NCI-H2081 treated with DMSO at 0.1 percent for 48 hours (cell line): Measurements from ENCODE around the gene MESP2.
"Not testable (repeated sequence)": the region's sequence is repeated elsewhere in the genome, so short reads cannot be mapped to it uniquely, and the experiment has no call there.

Experiments
- DNase-seq: peaks from one replicate; lab custom pipeline; 2025; lab: John Stamatoyannopoulos, UW

The MESP2 gene

DNA sequence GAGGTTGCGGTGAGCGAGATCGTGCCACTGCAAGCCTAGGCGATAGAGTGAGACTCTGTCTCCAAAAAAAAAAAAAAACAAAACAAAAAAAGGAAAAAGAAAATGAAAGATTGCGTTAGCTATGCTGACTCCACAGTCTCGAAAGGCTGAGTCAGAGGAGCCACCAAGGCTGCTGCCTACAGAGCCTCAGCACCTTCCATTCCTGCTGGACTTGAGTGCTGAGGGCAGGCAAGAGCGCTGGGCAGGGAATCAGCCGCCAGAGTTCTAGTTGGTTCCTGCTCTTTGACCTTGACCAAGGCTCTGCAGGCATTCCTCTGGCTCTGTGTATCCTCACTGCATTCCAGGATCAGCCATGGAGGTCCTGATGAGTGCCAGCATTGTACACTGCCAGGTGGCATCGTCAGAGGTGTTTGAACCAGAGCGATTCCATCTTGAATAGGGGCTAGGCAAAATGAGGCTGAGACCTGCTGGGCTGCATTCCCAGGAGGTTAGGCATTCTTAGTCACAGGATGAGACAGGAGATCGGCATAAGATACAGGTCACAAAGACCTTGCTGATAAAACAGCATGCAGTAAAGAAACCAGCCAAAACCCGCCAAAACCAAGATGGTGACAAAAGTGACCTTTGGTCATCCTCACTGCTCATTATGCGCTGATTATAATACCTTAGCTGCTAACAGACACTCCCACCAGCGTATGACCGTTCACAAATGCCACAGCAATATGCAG is 5.9 kb downstream of the MESP2 start:
- no peak for DNase-seq

DNA sequence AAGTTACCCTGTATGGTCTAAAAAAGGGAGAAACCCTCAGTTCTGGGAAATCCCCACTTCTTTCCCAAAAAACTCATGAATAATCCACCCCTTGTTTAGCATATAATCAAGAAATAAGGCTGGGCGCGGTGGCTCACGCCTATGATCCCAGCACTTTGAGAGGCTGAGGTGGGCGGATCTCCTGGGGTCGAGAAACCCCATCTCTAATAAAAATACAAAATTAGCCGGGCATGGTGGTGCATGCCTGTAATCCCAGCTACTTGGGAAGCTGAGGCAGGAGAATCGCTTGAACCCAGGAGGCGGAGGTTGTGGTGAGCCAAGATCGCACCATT is 6.5 kb downstream of the MESP2 start:
- DNase-seq: not testable (repeated sequence)

DNA sequence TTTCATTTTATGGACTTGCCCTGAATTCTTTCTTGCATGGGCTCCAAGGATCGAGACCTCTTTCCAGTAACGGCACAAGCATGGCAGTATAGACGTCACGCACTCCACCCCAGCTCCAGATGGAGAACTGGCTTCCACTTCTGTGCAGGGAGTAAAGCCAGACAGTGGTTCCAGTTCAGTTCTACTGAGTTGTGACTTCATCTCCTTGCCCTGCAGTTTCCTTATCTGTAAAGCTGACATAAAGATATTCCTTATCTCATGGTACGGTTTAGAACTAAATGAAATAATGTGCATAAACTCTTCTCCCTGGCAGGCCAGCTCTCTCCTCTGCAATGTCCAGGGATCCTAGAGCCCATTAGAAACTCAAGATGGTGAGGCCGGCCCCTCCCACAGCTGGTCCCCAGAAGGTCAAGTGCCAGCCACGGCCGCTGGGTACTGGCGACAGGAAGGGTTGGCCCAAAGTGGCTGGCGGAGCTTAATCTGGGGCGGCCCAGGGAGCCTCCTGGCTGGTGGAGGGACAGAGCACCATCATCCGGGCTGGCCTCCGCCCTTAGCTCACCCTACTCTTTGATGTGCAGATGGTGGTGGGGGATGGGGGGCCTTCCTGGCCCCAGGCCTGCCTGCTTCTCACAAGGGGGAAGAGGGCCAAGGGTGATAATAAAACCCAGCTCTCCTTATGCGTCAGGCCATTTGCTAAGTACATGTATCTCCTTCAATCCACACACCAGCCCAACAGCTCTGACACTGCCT is 7.2 kb downstream of the MESP2 start:
- no peak for DNase-seq

DNA sequence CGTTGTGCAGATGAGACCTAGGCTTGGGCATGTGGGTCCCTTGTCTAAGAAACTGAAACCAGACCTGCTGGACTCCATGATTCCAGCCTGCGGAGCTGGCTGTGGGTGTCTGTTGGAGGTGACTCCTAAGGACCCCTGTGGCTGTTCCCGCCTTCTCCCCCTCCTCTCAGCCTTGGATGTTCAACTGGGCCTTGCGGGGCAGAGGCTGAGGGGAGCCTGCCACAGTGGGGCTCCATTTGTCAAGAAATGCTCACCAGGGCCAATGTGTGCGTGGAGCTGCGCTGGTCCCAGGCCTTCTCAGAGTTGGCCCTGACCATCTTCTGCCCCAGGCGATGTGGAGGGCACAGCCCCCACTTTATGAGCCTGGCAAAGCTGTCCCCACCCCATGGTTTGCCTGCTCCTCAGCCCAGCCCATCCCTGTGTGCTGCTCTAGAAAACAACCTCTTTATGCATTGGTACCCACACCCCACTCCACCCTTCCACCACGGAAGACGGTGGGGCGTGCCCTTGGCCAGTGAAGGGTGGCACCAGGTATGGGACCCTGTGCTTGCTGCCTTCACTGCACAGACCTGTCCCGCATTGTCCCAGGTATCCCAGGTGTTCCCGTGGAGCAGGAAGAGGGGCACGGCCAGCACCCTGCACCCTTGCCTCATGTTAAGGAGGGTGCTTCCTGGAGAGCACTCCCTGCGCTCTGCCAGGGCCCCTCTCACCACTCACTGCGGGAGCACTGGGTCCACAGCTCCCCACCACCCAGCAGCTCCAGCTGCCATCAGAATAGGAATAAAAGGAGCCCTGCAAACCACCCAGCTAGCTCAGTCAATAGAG is 7.9 kb downstream of the MESP2 start:
- no peak for DNase-seq

DNA sequence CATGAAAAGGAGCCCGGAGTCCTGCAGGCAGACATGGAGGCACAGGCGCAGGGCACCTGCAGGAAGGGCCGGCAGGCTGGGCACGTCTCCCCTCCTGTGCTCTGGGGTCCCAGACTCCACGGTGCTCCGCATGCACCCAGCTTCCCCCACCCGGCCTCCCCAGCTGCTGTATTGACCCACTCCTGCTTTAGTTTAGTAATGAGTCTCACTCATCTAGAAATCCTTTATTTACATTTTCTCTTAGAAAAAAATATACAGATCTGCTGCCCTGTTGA is 8.5 kb downstream of the MESP2 start:
- DNase-seq: no peak

DNA sequence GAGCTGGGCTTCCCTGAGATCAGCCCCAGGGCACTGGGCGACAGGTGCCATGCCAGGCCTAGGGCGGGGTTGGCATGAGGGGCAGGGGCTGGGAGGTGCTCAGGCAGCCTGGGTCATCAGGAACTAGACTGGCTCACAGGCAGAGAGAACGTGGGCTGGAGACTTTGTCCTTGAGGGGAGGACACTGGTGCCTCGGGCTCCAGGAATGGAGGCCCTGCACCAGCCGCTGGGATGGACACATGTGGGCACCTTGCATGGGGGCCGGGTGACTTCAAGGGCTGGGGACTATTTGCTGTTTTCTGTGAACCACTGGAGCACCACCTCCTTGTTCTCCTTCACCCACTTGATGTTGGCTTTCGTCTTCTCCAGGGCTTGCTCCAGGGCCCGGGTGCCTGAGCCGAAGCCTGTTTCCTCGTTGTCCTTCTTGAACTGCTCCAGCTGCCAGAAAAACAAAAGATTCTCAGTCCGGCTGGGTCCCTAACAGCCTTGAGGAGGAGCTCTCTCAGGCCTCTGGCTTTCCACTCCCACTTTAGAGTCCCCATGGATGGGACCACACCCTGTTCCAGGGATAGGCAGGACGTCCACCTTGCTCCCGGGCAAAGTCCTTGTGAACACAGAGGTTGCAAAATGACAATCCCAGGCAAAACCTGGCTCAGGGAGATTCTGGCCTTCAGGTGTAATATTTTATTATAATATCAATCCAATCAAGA is 9.1 kb downstream of the MESP2 start:
- DNase-seq: no peak

DNA sequence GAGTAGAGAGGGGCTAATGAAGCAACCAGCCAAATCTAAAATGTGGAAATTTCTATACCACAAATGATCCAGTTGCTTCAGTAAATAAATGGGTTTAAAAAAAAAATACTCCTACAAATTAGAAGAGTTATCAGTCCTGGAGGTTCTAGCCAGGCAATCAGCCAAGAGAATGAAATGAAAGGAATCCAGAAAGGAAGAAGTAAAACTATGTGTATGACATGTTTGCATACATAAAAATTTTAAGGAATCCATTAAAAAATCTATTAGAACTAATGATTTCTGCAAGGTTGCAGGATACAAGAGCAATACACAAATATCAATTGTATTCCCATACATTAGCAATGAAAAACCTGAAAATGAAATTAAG is 9.6 kb downstream of the MESP2 start:
- no peak for DNase-seq

DNA sequence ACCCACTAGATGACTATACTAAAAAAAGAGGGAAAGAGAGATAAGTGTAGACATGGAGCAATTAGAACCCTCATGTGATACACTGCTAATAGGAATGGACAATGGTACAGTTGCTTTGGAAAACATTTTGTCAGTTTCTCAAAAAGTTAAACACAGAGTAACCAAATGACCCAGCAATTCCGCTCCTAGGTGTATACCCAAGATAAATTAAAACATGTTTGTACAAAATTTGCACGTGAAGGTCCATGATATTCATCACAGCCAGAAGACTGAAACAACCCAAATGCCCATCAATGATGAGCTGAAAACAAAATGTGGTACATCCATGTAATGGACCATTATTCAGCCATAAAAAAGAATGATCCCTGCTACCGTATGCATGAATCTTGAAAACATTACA is 11.8 kb downstream of the MESP2 start:
- DNase-seq: no peak

DNA sequence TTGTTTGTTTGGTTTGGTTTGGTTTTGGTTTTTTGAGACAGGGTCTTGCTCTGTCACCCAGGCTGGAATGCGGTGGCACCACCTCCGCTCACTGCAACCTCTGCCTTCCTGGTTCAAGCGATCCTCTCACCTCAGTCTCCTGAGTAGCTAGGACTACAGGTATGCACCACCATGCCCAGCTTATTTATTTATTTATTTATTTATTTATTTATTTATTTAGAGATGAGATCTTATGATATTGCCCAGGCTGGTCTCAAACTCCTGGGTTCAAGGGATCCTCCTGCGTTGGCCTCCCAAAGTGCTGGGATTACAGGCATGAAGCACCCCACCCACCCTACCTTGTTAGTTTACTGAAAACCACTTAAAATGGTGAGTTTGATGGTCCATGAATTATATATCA is 12.5 kb downstream of the MESP2 start:
- DNase-seq: not testable (repeated sequence)

DNA sequence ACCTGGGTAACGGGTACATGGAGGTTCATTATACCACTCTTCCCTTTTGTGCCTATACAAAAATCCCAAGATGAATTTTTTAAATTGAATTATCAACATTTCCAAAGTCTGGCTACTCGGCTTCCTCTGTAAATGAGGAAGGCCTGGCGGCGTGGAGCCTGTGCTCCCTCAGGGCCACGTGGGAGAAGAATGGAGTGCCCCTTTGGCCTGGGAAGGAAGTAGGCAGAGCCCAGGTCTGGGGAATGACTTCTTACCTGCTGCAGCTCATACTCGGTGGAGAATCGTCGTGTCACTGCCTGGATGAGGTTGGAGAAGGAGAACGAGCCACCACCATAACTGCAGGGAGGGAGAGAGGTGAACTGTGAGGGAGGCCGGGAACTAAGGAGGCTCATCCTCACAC is 14.1 kb downstream of the MESP2 start:
- no peak for DNase-seq

DNA sequence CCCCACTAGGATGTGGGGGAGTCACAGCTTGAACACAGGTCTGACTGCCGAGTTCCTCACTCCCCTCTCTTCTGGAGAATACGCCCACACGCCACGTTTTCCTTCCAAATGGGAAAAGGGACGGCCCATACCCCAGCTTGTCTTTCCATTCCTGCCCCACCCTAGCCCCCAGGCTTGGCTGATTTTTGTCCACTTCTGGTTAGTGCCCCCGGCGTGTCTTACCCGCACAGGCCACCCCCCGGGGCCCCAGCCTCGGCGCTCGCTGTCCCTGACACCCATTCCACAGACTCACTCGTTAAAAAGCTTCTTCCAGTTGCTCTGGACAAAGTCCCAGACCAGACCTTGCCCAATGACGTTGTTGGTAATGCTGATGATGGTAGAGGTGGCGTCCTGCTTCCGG is 14.5 kb downstream of the MESP2 start:
- DNase-seq: no peak

DNA sequence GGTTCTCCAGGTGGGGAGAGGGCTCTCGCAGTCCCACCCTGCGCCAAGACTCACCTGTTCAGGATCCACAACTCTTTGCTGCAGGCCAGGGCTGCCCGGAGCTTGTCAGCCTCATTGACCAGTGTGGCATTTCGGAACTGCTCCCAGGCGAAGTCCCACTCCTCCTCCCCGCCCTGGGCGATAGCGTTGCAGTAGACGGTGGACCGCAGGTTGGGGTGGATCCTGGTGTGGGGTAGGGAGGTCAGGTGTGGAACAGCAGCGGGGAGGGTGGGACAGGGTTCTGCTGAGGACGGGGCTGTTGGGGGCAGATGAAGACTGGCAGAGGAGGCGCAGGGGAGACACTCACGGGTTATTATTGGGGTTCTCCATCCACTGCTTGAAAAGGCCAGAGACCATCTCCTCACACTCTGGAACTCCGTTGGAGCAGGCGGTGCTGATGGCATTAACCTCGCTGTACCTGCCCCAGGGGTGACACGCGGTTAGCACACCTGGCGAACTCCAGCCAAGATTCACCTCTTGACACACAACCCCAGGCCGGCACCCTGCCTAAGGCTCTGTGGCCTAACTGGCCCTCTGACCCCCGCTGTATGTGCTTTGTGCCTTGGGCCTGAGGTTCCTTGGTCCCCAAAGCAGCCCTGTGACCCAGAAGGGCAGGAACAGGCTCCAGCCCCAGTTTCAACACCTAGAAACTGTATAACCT is 16.1 kb downstream of the MESP2 start:
- DNase-seq: no peak

DNA sequence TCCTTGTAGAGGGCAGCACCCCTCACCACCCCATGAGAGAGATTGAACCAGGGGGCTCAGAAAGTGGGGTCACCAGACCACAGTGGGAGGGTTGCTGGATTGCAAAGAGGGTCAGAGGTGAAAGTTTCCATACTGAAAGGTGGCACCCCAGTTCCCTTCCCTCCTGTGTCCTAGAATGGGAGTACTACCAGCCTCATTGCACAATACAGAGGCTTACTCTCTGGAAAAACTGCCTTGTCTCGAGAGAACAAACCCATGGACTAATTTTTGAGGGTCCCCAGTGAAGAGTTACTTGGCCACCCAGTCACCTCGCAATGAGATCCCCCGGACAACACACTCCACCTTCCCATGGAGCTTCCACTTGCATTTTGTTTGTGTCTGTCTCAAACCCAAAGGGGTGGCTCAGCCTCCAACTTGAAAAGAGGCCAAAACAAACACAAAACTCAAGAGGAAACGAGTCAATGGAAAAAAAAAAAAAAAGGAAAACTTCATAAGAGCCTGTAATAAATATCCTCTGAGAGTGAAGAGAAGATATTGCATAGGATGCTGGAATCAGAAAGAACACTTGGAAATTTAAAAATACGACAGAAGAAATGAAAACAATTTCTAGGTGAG is 18.6 kb downstream of the MESP2 start:
- no peak for DNase-seq

DNA sequence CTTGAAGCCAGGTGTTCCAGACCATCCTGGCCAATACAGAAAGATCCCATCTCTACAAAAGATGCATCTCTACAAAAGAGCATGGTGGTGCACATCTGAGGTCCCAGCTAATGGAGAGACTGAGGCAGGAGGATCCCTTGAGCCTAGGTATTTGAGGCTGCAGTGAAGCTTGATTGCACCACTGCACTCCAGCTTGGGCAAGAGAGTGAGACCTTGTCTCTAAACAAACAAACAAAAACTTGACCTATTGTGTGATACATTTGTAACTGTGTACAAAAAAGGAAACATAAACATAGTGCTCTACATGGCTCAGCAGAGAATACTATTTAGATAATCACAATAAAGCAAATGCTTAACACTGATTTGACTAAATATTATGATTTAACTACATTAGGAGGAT is 19.9 kb downstream of the MESP2 start:
- no peak for DNase-seq

DNA sequence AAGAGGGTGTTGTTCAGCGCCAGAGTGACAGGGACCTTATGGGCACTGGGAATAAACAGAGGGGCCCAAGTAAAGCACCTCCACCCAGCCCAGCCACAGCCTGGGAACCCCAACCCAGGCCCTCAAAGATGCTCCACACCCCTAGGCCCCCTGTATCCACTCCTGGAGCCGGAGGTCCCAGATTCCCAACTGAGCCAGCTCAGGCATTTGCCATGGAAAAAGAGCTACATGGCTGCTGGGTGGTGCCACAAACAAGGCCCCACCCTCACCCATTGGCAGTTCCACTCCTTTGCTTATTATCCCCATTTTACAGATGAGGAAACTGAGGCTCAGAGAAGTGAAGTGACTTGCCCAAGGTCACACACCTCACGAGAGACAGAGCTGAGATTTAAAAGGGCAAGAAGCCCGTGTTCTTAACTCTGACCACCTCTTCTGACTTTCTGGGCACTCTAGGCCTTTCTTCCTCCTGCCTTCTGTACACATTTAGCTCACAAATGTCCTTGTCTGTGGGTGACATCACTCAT is 21.6 kb downstream of the MESP2 start:
- no peak for DNase-seq

DNA sequence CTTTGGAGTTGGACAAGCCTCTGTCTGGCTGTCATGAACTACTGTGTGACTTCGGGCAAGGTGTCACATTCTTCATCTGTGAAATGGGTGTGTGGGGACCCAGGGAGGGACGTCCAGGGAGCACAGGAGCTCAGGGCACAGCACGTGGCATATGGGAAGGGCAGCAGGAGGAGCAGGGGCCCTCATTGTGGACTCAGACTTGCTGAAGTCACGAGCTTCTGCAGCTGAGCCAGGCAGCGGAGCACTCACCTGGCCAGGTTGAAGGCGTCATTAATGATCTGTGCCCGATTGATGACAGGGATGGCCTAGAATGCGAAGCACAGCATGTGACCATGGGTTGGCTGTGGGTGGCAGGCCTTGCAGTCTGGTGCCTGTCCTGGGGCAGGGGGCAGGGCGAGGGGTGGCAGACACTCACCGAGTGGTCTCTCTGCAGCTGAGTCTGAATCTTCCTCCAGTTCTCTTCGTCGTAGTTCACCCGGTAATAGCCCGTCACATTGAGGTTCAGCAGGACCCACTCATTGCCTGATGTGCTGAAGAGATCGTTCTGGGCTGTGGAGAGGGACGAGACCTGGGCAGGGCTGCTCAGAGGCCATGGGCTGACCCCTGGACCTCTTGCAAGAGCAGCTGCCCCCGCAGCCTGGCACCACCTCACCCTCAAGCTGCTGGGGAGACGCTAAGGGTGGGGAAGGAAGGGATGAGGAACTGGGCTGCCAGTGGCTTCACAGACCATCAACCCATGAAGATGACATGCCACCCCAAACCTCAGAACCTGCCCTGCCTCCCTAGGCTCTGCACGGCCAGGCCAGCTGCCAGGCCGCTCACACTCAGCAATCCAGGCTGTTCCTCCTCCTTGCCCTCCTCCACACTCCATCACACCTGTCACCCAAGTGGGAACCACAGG is 23.1 kb downstream of the MESP2 start:
- DNase-seq: no peak

DNA sequence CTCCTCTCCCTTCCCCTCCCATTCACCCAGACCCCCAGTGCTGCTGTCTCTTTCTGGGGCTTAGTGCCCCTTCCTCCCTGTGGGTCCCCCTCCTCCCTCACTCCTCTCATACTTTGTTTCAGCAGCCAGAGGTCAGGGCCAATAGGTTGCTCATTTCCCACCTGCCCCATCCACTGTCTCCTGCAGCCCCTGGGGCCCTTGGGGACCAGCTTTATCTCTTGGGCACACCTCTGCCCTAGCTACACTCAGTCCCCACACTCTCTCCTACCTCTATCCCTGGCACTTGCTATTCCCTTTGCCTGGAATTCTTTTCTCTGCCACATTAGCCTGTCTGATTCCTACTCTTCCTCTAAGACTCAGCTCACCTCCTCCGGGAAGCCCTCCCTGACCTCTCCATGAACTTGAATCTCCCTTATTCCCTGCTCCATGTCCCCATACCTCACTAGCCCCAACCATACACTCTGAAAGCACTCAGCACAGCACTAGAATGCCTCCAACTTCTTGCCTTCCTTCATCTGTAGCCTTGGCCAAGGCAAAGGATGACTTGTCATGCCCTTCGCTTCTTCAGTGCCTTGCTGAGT is 23.9 kb downstream of the MESP2 start:
- DNase-seq: no peak

DNA sequence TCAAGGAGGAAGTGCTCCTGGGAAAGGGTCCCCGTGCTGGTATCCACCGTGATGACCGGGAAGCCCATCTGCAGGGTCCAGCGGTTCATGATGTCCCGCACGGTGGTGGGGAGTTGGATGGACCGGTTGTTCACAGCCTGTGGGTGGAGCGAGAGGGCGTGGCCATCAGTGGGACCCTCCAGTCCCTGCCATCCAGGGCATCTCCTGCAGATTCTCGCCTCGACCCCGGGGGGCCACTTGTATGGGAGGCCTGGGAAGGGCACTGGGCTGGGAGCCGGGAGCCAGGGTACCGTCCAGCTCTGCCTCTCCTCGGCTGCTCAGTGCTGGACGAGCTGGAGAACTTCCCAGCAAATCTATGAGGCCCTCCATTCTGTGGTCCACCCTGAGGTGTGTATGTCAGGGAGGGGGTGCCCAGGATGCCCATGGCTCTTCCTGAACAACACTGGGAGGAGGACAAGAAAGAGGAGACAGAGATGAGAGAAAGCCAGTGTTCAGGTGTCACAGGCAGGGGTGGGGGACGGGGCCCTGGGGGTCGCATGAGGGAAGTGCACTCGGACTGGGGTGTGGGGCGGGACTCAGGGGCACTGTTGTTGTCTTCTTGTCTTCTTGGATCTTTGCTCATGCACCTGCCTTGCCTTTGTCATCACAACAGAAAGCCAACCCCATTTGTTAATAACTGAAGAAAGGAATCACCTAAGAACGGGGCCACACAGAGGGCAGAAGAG is 25.5 kb downstream of the MESP2 start:
- no peak for DNase-seq

DNA sequence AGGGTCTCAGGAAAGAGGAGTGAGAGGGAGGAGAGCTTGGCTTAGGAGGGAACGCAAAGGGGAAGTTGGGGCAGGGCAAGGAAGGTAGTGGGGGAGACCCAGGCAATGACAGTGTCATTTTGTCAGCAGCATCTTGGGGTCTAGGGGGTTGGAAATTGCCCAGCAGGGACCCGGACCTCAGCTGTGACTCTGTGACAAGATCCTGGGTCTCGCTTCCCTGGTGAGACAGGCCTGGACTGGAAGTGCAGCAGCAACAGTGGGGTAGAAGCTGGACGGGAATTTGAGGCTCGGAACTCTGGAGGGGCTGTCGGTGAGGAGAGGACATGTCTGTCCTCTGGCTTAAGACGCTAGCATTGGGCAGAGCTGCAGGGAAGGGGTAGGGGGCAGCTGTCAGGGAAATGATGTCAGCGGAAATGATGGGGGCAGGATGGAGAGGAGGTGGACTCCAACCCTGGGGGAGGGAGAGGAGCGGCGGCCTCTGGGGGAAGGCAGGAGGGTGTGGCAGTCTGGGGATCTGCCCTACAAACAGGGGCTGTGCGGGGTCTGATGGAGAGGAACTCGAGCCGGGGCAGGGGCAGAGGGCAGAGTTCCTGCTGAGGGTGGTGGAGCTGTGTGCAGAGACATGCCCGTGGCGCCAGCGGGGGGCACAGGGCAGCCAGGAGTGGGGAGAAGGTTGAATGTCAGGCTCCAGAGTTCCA is 26.2 kb downstream of the MESP2 start:
- no peak for DNase-seq
